ENCODE measurements around the gene KIAA1549. TPM values are rescaled to one million over a fixed set of nuclear protein-coding genes. Genes with fewer than 3 reads are reported as not detected.

Gene KIAA1549
- total and polyA plus RNA-seq, 4 donors: 0.83 to 5.8 (median 3.6) TPM

DNA sequence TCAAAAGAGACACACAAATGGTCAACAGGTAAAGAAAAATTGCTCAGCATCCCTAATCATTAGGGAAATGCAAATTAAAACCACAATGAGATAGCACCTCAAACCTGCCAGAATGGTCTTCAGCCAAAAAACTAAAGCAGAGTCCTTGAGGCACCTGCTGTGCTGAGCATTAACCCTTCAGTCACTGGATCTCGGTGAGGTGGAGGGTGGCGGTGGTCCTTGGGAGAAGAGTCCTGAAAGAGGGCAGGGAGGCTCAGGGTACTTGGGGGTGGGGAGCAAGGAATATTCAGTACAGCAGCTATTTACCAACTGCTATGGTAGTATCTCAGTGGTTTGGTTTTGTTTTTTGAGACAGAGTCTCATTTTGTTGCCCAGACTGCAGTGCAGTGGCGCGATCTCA, 7.1 kb downstream of the KIAA1549 start:
- TF ChIP-seq, protein P1, sequence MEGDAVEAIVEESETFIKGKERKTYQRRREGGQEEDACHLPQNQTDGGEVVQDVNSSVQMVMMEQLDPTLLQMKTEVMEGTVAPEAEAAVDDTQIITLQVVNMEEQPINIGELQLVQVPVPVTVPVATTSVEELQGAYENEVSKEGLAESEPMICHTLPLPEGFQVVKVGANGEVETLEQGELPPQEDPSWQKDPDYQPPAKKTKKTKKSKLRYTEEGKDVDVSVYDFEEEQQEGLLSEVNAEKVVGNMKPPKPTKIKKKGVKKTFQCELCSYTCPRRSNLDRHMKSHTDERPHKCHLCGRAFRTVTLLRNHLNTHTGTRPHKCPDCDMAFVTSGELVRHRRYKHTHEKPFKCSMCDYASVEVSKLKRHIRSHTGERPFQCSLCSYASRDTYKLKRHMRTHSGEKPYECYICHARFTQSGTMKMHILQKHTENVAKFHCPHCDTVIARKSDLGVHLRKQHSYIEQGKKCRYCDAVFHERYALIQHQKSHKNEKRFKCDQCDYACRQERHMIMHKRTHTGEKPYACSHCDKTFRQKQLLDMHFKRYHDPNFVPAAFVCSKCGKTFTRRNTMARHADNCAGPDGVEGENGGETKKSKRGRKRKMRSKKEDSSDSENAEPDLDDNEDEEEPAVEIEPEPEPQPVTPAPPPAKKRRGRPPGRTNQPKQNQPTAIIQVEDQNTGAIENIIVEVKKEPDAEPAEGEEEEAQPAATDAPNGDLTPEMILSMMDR (IDR thresholded peaks at IDR 0.05; ENCODE audit: control extremely low read depth, extremely low read depth): no peak
- DNase-seq: no peak
- H3K27me3 ChIP-seq (ENCODE audit: control insufficient read depth in 3 of 3, insufficient read depth in 3 of 3, low read length in 2 of 3): no peaks in the 10 kb centered on the region
- H3K36me3 ChIP-seq (ENCODE audit: control insufficient read depth in 4 of 4, insufficient read depth in 4 of 4, low read length in 4 of 4): no peaks in the 10 kb centered on the region
- H3K9me3 ChIP-seq (ENCODE audit: control insufficient read depth in 4 of 4, insufficient read depth in 3 of 4, low read length in 3 of 4): no peaks in the 10 kb centered on the region
- 96 to 97% methylated on average over 4 of the region's 4 CpGs for whole genome bisulfite sequencing, 2 donors
- H3K9ac ChIP-seq (ENCODE audit: insufficient read depth in 1 of 2, low read length in 2 of 2): no peak overlapping the region
- no peak overlapping the region for H3K4me3 ChIP-seq
- H3K27ac ChIP-seq (ENCODE audit: low read depth in 1 of 2, low read length in 1 of 2): no peak overlapping the region
- no peak for ATAC-seq (ENCODE audit: insufficient read depth, low FRiP score)
- peaks cover 0 to 16% (median 7%) of the 10 kb centered on the region in 5 donors for H3K4me1 ChIP-seq (ENCODE audit: control insufficient read depth in 5 of 5, insufficient read depth in 5 of 5, low read length in 5 of 5)

DNA sequence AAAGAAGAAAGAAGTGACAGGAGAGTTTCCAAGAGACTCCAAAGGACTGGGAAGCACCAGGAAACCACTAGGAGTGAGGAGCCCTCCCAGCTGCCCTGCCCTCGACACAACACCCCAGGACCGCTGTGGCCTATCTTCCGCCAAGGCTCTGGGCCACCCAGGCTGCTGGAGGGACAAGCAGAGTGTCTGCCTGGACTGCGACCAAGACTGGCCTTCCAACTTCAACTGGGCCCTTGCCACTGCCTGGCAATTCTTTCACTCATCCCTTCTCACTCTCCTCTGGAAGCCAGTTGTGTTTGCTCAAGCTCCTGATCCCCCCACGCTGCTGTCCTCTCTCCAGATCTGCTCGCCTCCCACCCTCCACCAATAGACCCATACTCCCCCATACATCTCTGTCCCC, 10.2 kb downstream of the KIAA1549 start:
- 79 to 90% methylated on average over 6 of the region's 6 CpGs for WGBS, 2 donors
- DNase-seq: peak; percentile 57 to 71 (median 63)
- TF ChIP-seq, protein P1 (IDR thresholded peaks at IDR 0.05; ENCODE audit: control extremely low read depth, extremely low read depth): no peak

GRCh38 chr7:138970446-138970845, 10.7 kb downstream of the KIAA1549 start:
- TF ChIP-seq, protein P1 (IDR thresholded peaks at IDR 0.05; ENCODE audit: control extremely low read depth, extremely low read depth): no peak
- ATAC-seq (ENCODE audit: insufficient read depth, low FRiP score): no peak
- WGBS, 2 donors: 93 to 96% methylated on average over 7 of the region's 7 CpGs

More for the DNA sequence above, 10.2 kb downstream of the KIAA1549 start:
- H3K4me1 ChIP-seq (ENCODE audit: control insufficient read depth in 5 of 5, insufficient read depth in 5 of 5, low read length in 5 of 5): peaks cover 0 to 15% (median 7%) of the 10 kb centered on the region in 5 donors
- no peaks in the 10 kb centered on the region for H3K9me3 ChIP-seq (ENCODE audit: control insufficient read depth in 4 of 4, insufficient read depth in 3 of 4, low read length in 3 of 4)
- no peak overlapping the region for H3K9ac ChIP-seq (ENCODE audit: insufficient read depth in 1 of 2, low read length in 2 of 2)
- no peaks in the 10 kb centered on the region for H3K36me3 ChIP-seq (ENCODE audit: control insufficient read depth in 4 of 4, insufficient read depth in 4 of 4, low read length in 4 of 4)
- H3K4me3 ChIP-seq: no peak overlapping the region
- ATAC-seq (ENCODE audit: insufficient read depth, low FRiP score): no peak
- H3K27me3 ChIP-seq (ENCODE audit: control insufficient read depth in 3 of 3, insufficient read depth in 3 of 3, low read length in 2 of 3): no peaks in the 10 kb centered on the region
- H3K27ac ChIP-seq (ENCODE audit: low read depth in 1 of 2, low read length in 1 of 2): no peak overlapping the region

DNA sequence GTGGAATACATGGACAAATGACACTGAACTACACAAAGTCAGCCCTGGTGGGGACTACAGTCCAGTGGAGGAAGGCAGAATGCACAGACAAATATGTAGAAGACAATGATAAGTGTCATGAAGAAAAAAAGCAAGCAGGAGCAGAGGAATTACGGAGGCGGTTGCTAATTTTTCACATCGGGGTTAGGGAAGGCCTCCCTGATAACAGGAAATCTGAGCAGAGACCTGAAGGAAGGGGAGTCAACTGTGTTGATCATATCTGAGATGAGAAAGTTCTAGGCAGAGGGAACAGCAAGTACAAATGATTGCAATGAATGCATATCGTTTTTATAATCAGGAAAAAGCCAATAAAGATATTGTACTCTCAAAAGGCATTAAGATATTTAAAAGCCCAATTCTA, 14.0 kb downstream of the KIAA1549 start:
- TF ChIP-seq, protein P1 (IDR thresholded peaks at IDR 0.05; ENCODE audit: control extremely low read depth, extremely low read depth): no peak
- Histone ChIP-seq H3K27me3 (ENCODE audit: control insufficient read depth in 3 of 3, insufficient read depth in 3 of 3, low read length in 2 of 3) (no peaks in the 10 kb centered on the region), H3K9ac (ENCODE audit: insufficient read depth in 1 of 2, low read length in 2 of 2) (no peak overlapping the region), H3K36me3 (ENCODE audit: control insufficient read depth in 4 of 4, insufficient read depth in 4 of 4, low read length in 4 of 4) (no peaks in the 10 kb centered on the region), H3K4me3 (no peak overlapping the region), H3K27ac (ENCODE audit: low read depth in 1 of 2, low read length in 1 of 2) (peak overlapping the region in 1 of 2 donors; percentile 48), H3K4me1 (ENCODE audit: control insufficient read depth in 5 of 5, insufficient read depth in 5 of 5, low read length in 5 of 5) (peaks cover 0 to 15% (median 7%) of the 10 kb centered on the region in 5 donors), H3K9me3 (ENCODE audit: control insufficient read depth in 4 of 4, insufficient read depth in 3 of 4, low read length in 3 of 4) (peaks cover 0 to 4% (median 0%) of the 10 kb centered on the region in 4 donors)
- DNase-seq (no peak), ATAC-seq (ENCODE audit: insufficient read depth, low FRiP score) (no peak)
- 59 to 70% methylated on average over 4 of the region's 4 CpGs for WGBS, 2 donors

More at GRCh38 chr7:138970446-138970845, 10.7 kb downstream of the KIAA1549 start:
- no peak overlapping the region for H3K27ac ChIP-seq (ENCODE audit: low read depth in 1 of 2, low read length in 1 of 2)
- H3K36me3 ChIP-seq (ENCODE audit: control insufficient read depth in 4 of 4, insufficient read depth in 4 of 4, low read length in 4 of 4): no peaks in the 10 kb centered on the region
- peaks cover 0 to 13% (median 7%) of the 10 kb centered on the region in 5 donors for H3K4me1 ChIP-seq (ENCODE audit: control insufficient read depth in 5 of 5, insufficient read depth in 5 of 5, low read length in 5 of 5)
- H3K9ac ChIP-seq (ENCODE audit: insufficient read depth in 1 of 2, low read length in 2 of 2): no peak overlapping the region
- no peak for DNase-seq
- no peaks in the 10 kb centered on the region for H3K9me3 ChIP-seq (ENCODE audit: control insufficient read depth in 4 of 4, insufficient read depth in 3 of 4, low read length in 3 of 4)
- no peak overlapping the region for H3K4me3 ChIP-seq
- H3K27me3 ChIP-seq (ENCODE audit: control insufficient read depth in 3 of 3, insufficient read depth in 3 of 3, low read length in 2 of 3): no peaks in the 10 kb centered on the region
